ENCODE measurements around the gene TELO2.
"Not testable (repeated sequence)": the region's sequence is repeated elsewhere in the genome, so short reads cannot be mapped to it uniquely, and the experiment has no call there.

Gene TELO2

DNA sequence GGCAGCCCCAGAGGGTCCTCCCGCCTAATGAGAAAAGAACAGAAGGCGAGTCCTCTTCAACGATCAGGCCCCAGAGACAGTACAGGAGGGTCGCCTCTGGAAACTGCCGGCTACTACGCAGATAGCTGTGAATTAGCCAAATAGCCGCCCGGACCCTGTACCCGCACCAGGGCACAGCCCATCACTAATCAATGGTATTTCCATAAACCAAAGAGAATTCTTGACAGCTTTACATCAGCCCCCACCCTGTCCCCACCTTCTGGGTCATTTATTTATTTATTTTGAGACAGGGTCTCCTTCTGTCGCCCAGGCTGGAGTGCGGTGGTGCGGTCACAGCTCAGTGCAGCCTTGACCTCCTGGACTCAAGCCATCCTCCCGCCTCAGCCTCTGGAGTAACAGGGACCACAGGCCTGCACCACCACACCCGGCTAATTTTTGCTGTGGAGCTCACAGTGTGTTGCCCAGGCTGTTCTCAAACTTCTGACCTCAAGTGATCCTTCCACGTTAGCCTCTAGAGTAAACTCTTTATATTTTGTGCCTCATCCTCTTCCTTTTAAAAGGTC, 17.5 kb upstream of the TELO2 start:
- no peak for DNase-seq (ENCODE audit: low read depth)

GRCh38 chr16:1477033-1477432, 16.1 kb upstream of the TELO2 start:
- DNase-seq (ENCODE audit: low read depth), result no peak

DNA sequence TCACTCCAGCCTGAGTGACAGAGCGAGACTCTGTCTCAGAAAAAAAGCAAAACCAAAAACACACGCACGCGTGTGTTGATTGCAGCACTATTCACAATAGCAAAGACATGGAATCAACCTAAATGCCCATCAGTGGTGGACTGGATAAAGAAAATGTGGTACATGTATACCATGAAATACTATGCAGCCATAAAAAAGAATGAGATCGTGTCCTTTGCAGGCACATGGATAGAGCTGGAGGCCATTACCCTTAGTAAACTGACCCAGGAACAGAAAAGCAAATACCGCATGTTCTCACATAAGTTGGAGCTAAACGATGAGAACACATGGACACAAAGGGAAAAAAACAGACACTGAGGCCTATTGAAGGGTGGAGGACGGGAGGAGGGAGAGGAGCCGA, 14.2 kb upstream of the TELO2 start:
- not testable (repeated sequence) for DNase-seq (ENCODE audit: low read depth)

DNA sequence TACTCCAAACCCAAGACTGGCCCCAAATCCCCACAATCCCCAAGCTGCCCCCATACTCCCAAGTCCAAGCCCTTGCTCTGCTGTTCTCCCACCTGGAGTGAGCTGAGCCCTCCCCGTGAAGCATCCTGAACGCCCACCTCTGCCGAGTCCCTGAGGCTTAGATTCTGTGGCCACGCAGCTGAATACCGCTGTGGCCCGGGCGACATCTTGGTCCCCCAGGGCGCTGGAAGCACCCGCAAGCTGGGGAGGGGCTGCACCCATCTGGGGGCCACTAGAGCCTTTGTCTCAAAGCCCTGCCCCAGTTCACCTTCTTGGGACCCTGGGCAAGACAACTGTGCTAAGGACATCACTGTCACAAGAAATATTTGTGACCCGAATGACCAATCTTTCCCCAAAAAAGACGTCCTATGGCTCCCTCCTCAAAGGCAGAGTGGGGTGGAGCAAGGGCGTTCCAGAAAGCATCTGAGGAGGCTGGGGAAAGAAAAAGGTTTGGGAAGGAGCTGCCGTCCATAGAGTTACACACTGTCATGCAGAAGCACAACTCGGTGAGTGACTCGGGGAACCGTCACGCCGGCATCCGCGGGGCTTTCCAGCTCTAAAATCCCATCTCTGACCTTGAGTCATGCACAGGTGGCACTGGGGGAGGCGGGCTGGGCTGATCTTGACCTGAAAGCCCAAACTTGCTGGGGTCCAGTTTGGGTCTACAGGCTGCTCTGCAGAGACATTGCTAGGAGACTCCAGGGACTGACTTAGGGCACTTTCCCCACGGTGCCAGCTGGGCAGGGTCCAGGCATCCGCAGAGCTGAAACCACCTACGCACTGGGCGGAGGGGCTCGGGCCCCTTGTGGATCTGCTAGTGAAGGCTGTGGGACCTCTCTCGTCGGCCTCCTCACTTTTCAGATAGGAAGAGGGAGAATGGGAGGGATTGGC, 11.0 kb upstream of the TELO2 start:
- DNase-seq (ENCODE audit: low read depth), result no peak

- DNase-seq (ENCODE audit: low read depth), result no peak
Observed at GRCh38 chr16:1485847-1486496, 7.2 kb upstream of the TELO2 start.

GRCh38 chr16:1486551-1487390, 6.4 kb upstream of the TELO2 start:
- DNase-seq (ENCODE audit: low read depth), result no peak

DNA sequence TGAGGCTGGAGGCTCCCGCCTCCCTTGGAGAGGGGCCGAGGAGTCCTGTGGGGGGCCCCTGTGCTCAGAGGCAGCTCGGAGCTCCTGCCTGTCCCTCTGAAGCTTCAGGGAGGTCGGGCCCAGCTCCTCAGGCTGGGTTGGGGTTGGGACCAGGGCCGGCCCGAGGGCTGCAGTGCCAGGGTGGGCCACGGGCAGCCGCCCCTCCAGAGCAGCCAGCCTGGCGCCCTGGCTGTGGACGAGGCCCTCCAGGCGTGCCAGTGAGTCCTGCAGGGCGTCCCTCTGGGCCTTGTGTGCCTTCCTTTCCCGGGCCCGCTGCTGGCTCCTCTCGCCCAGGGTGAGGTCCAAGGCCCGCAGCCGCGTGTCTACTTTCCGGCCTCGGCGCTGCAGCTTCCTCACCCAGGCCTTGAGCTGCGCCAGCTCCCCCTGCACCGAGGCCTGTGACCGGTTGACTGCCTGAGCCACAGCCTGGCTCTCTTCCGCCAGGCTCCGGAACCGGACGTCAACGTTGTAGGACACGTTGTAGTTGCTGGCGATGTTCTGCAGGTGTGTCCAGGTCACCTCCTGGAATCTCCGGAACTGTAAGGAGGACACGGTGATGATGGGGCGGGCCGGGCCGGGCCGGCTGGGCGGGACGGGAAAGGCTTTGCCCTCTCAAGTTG, 5.6 kb upstream of the TELO2 start:
- no peak for DNase-seq (ENCODE audit: low read depth)

DNA sequence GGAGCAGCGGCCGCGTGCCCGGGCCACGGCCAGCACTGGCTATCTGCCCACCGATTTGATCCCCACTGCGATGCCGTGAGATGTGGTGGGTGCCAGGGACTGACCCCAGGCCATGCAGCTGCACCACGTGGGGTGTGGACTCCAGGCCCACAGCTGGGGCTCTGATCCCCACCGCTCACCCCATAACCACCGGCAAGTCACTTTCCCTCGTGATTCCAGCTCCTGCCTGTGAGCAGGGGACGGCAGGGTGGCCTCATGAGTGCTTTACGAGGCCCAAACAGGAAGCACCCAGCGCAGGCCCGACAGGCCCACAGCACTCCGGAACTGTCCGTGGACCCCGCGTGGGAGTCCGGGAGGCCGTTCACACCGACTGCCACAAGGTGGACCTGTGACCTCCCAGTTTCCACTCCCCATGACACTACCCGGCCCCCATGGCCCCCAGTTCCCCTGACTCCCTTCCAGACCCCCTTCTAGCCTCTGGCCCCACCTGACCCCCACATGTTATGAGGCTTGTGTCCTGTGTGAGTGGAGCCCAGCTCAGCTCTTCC, 5.0 kb upstream of the TELO2 start:
- DNase-seq (ENCODE audit: low read depth), result no peak

GRCh38 chr16:1488619-1489018, 4.5 kb upstream of the TELO2 start, which contains the start of gene PTX4:
Gene PTX4, minus strand, starts transcription at chr16:1488944. Its CDS starts 35 bp downstream, at chr16:1488909.
- DNase-seq (ENCODE audit: low read depth), result no peak

DNA sequence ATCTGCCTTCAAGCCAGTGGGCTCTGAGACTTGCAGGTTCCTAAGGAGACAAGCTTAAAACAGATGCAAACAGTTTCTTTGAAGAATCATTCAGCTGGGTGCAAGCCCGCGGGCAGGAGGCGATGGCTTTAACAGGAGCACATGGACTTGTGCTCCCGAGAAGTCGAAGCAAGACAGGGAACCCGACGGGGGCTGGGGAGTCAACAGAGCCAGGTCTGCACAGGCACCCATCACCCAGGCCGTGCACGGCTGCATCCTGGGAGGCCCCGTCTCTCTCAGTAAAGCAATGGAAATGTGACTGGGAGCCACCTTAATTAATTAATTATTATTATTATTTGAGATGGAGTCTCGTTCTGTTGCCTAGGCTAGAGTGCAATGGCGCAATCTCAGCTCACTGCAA, 4.1 kb upstream of the TELO2 start:
- DNase-seq (ENCODE audit: low read depth), result no peak

DNA sequence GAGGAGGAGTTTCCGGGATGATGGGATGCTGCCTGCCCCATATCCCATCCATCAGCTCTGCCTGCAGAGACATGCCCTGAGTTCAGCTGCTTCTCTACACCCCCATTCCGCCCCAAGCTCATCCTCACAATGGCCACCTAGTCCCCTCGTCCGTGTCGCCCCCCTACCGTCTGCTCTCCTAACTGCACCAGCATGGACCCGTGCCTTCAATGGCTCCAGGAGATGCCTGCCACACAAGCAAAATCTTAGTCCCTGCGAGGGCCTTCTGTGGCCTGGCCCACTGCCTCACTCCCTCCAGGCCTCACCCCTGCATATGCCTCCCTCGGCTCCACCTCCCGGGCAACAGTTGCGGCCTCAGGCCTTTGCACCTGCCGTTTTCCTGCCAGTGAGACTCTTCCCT, 1.8 kb upstream of the TELO2 start:
- DNase-seq (ENCODE audit: low read depth), result no peak

GRCh38 chr16:1492082-1492922, 858 bp upstream of the TELO2 start:
- DNase-seq (ENCODE audit: low read depth), result no peak

DNA sequence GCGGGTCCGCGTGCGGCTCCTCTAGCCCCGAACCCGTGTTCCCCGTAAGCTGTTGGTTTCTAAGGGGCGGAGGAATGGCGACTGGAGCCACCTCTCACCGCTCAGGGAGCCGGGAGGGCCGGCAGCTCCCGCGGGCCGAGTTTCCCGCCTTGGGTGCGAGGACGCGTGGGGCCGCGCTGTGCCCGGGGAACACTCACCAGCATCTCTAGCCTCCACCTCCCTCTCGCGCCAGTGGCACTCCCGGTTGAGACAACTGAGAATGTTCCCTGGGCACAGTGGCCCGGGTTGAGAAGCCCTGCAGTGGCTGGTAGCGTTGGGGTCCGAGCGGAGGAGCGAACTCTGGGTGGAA, 560 bp downstream of the TELO2 start:
- DNase-seq (ENCODE audit: low read depth), result no peak

DNA sequence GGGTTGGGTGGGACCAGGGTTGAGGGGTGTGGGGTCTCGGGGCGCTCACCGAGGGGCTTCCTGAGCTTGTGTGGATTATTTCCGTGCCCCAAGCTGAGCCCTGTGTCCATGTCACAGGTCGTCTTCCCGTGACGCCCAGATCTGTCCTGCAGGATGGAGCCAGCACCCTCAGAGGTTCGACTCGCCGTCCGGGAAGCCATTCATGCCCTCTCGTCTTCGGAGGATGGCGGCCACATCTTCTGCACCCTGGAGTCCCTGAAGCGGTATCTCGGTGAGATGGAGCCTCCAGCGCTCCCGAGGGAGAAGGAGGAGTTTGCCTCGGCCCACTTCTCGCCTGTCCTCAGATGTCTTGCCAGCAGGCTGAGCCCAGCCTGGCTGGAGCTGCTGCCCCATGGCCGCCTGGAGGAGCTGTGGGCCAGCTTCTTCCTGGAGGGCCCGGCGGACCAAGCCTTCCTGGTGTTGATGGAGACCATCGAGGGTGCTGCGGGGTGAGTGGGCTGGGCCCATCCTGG, 1.0 kb downstream of the TELO2 start:
- DNase-seq (ENCODE audit: low read depth), result no peak

- no peak for DNase-seq (ENCODE audit: low read depth)
Observed at GRCh38 chr16:1494711-1495110, 1.6 kb downstream of the TELO2 start.

GRCh38 chr16:1495211-1495888, 2.2 kb downstream of the TELO2 start:
- DNase-seq (ENCODE audit: low read depth), result no peak

GRCh38 chr16:1495889-1496262, 2.7 kb downstream of the TELO2 start:
- no peak for DNase-seq (ENCODE audit: low read depth)

- DNase-seq (ENCODE audit: low read depth), result no peak
Observed at GRCh38 chr16:1496464-1496863, 3.3 kb downstream of the TELO2 start.

- DNase-seq (ENCODE audit: low read depth), result no peak
Observed at GRCh38 chr16:1497014-1497598, 3.9 kb downstream of the TELO2 start.
